IPS-11a (cell line): ENCODE measurements around the gene FBXO46.
"Not testable (repeated sequence)": the region's sequence is repeated elsewhere in the genome, so short reads cannot be mapped to it uniquely, and the experiment has no call there.

ENCODE experiments used
- H3K4me3 ChIP-seq: one replicate; pipeline ENCODE4 v1.5.1; 2013; ENCODE audit warnings: low read depth, low read length, control low read depth

FBXO46 gene

GRCh38 chr19:45728683-45729082 lies 2.0 kb downstream of the FBXO46 start:
- H3K4me3 ChIP-seq = not testable (repeated sequence)

- not testable (repeated sequence) for H3K4me3 ChIP-seq
These were observed 10.6 kb downstream of the FBXO46 start for GRCh38 chr19:45720065-45720464.

- peak overlapping the region; percentile 47 for H3K4me3 ChIP-seq
These were observed 12.6 kb downstream of the FBXO46 start for GRCh38 chr19:45717983-45718650.

- peak overlapping the region; percentile 59 for H3K4me3 ChIP-seq
These were observed 13.3 kb downstream of the FBXO46 start for GRCh38 chr19:45717131-45717982.

- H3K4me3 ChIP-seq = peak overlapping the region; percentile 59
These were observed 14.2 kb downstream of the FBXO46 start for GRCh38 chr19:45716359-45717130.

GRCh38 chr19:45715139-45715538 lies 15.6 kb downstream of the FBXO46 start:
- no peak overlapping the region for H3K4me3 ChIP-seq

GRCh38 chr19:45713141-45713540 lies 17.6 kb downstream of the FBXO46 start:
- no peak overlapping the region for H3K4me3 ChIP-seq

GRCh38 chr19:45712699-45713067 lies 18.0 kb downstream of the FBXO46 start:
- no peak overlapping the region for H3K4me3 ChIP-seq

GRCh38 chr19:45711851-45712698 lies 18.6 kb downstream of the FBXO46 start:
- H3K4me3 ChIP-seq = no peak overlapping the region

GRCh38 chr19:45710356-45711130 lies 20.2 kb downstream of the FBXO46 start:
- no peak overlapping the region for H3K4me3 ChIP-seq

- no peak overlapping the region for H3K4me3 ChIP-seq
These were observed 24.8 kb downstream of the FBXO46 start for GRCh38 chr19:45705710-45706415.

GRCh38 chr19:45705115-45705514 lies 25.6 kb downstream of the FBXO46 start:
- H3K4me3 ChIP-seq = no peak overlapping the region

GRCh38 chr19:45701676-45702075 lies 29.0 kb downstream of the FBXO46 start:
- no peak overlapping the region for H3K4me3 ChIP-seq

- H3K4me3 ChIP-seq = peak overlapping the region; percentile 97
These were observed 37.4 kb downstream of the FBXO46 start for GRCh38 chr19:45693106-45693788.

GRCh38 chr19:45692187-45693105 lies 38.2 kb downstream of the FBXO46 start, which contains the start of gene QPCTL:
QPCTL (plus strand) TSS chr19:45692666; CDS start chr19:45692704, 38 bp downstream.
- peak within 1 kb of the TSS; percentile 97 for H3K4me3 ChIP-seq

GRCh38 chr19:45691516-45692186 lies 39.0 kb downstream of the FBXO46 start, which contains the start of gene SNRPD2:
SNRPD2 (minus strand) TSS chr19:45691953; CDS start chr19:45691888, 65 bp downstream.
- peak within 1 kb of the TSS; percentile 97 for H3K4me3 ChIP-seq

GRCh38 chr19:45687599-45687998 lies 43.1 kb downstream of the FBXO46 start:
- no peak overlapping the region for H3K4me3 ChIP-seq
